Liver (tissue), 9 donors: ENCODE data around the gene LDB3. TPM values are rescaled to one million over a fixed set of nuclear protein-coding genes. Genes with fewer than 3 reads are reported as not detected.
A peak's percentile ranks its signal among the peaks of the same experiment; 100 is the strongest.

Experiments
- DNase-seq: peaks from one replicate; pipeline ENCODE4 v3.0.0-alpha.2; 2017; ENCODE audit warnings: low spot score
- H3K27ac ChIP-seq, 2 donors: one replicate each; pipeline ENCODE4 v1.7.0; 2013; ENCODE audit warnings: inconsistent platforms in 2 of 2, low read length in 2 of 2, control low read depth in 1 of 2, low read depth in 1 of 2, mild to moderate bottlenecking in 1 of 2
- H3K27me3 ChIP-seq, 4 donors: one replicate each; pipeline versions ENCODE4 v1.6.1 to v1.7.0; 2013; ENCODE audit warnings: low read length in 3 of 4, inconsistent platforms in 1 of 4, mild to moderate bottlenecking in 1 of 4, moderate library complexity in 1 of 4; ENCODE audit not compliant: control insufficient read depth in 4 of 4, insufficient read depth in 4 of 4
- H3K36me3 ChIP-seq, 4 donors: one replicate each; pipeline versions ENCODE4 v1.6.1 to v1.7.0; 2013; ENCODE audit warnings: low read length in 3 of 4, mild to moderate bottlenecking in 3 of 4, low read depth in 1 of 4, moderate library complexity in 1 of 4; ENCODE audit not compliant: control insufficient read depth in 4 of 4, insufficient read depth in 3 of 4
- H3K4me1 ChIP-seq, 4 donors: one replicate each; pipeline versions ENCODE4 v1.6.1 to v1.7.0; 2013; ENCODE audit warnings: low read length in 3 of 4, mild to moderate bottlenecking in 3 of 4, moderate library complexity in 1 of 4; ENCODE audit not compliant: control insufficient read depth in 4 of 4, insufficient read depth in 4 of 4
- H3K4me3 ChIP-seq, 3 donors: one replicate each; pipeline versions ENCODE4 v1.6.1 to v1.7.0; 2013; ENCODE audit warnings: low read length in 3 of 3, control low read depth in 1 of 3, low read depth in 1 of 3, mild to moderate bottlenecking in 1 of 3
- H3K9ac ChIP-seq, 2 donors: one replicate each; pipeline ENCODE4 v1.7.0; 2013; ENCODE audit warnings: low read length in 2 of 2, mild to moderate bottlenecking in 2 of 2, moderate library complexity in 2 of 2, control low read depth in 1 of 2, low read depth in 1 of 2
- H3K9me3 ChIP-seq, 4 donors: one replicate each; pipeline versions ENCODE4 v1.6.1 to v1.7.0; 2013; ENCODE audit warnings: low read length in 3 of 4; ENCODE audit not compliant: control insufficient read depth in 4 of 4
- ATF3 ChIP-seq: IDR thresholded peaks from 2 replicates; pipeline ENCODE4 v1.6.1; 2016; ENCODE audit warnings: antibody characterized with exemption
- CTCF ChIP-seq: fragments of 150-350 bp; IDR thresholded peaks from 2 replicates; pipeline ENCODE4 v1.5.1; 2017; ENCODE audit warnings: improper control_type of control experiment, low read depth, low read length; ENCODE audit not compliant: missing input control
- FOXA1 ChIP-seq: IDR thresholded peaks from 2 replicates; pipeline ENCODE4 v1.6.1; 2016; ENCODE audit warnings: antibody characterized with exemption
- FOXA2 ChIP-seq: IDR thresholded peaks from 2 replicates; pipeline ENCODE4 v1.6.1; 2016; ENCODE audit warnings: antibody characterized with exemption
- GABPA ChIP-seq, 2 donors: IDR thresholded peaks in 1 of 2; conservative IDR thresholded peaks in 1 of 2; 2 replicates each; pipeline ENCODE4 v1.6.1; 2016; ENCODE audit warnings: antibody characterized with exemption in 2 of 2, mild to moderate bottlenecking in 1 of 2, moderate library complexity in 1 of 2
- HNF4G ChIP-seq: IDR thresholded peaks from 2 replicates; pipeline ENCODE4 v1.6.1; 2016; ENCODE audit warnings: antibody characterized with exemption
- JUND ChIP-seq, 2 donors: IDR thresholded peaks; 2 replicates each; pipeline ENCODE4 v1.6.1; 2016; ENCODE audit warnings: antibody characterized with exemption in 2 of 2
- MAX ChIP-seq: IDR thresholded peaks from 2 replicates; pipeline ENCODE4 v1.6.1; 2016; ENCODE audit warnings: antibody characterized with exemption
- NR2F2 ChIP-seq: IDR thresholded peaks from 2 replicates; pipeline ENCODE4 v1.6.1; 2016; ENCODE audit warnings: antibody characterized with exemption
- RAD21 ChIP-seq, 2 donors: IDR thresholded peaks; 2 replicates each; pipeline ENCODE4 v1.6.1; 2016; ENCODE audit warnings: antibody characterized with exemption in 2 of 2, mild to moderate bottlenecking in 2 of 2
- RXRA ChIP-seq, 2 donors: IDR thresholded peaks; 2 replicates each; pipeline ENCODE4 v1.6.1; 2017 to 2018; ENCODE audit warnings: antibody characterized with exemption in 2 of 2, mild to moderate bottlenecking in 1 of 2
- ZBTB33 ChIP-seq: IDR thresholded peaks from 2 replicates; pipeline ENCODE4 v1.6.1; 2016; ENCODE audit warnings: antibody characterized with exemption
- WGBS: extraction: QIAGEN DNeasy Blood & Tissue Kit; methylation state at CpG from one replicate; pipeline ENCODE4 v1.1.7; 2013; 5-methylcytosine and 5-hydroxymethylcytosine counted together
- polyA plus RNA-seq, 2 donors: library from polyadenylated mRNA; stranded (reverse) in 1 of 2; unstranded in 1 of 2; fragments of 200-250 nt in 1 of 2; fragments of >200 nt in 1 of 2; fragmentation: Nextera tagmentation in 1 of 2; extraction: Ambion mirVana in 1 of 2; gene quantifications; one replicate each; pipeline versions ENCODE4 v1.2.1 to v1.2.3, GENCODE V29; 2013 to 2015
- total RNA-seq, 2 donors: library from RNA; depleted of rRNA; stranded (reverse); fragments of >200 nt; gene quantifications; one replicate each; pipeline ENCODE4 v1.2.3, GENCODE V29; 2014
- donor health status: healthy.
- donor health status: healthy.
- donor health status: healthy.
- donor health status: healthy.
- donor health status: healthy.

LDB3 gene
- total and polyA plus RNA-seq, 4 donors = 0.09 to 0.42 (median 0.15) TPM; not detected in 1

GRCh38 chr10:86648704-86649427, 19.4 kb upstream of the LDB3 start:
- DNase-seq = peak; percentile 28
- H3K9ac ChIP-seq = no peak overlapping the region
- 71% methylated on average over 9 of the region's 9 CpGs for WGBS

GRCh38 chr10:86649471-86650150, 18.7 kb upstream of the LDB3 start:
- 82% methylated on average over 17 of the region's 17 CpGs for WGBS
- no peak overlapping the region for H3K4me3 ChIP-seq
- TF ChIP-seq JUND (IDR thresholded peaks at IDR 0.05) (no peak), ATF3 (no peak), MAX (no peak), RAD21 (IDR thresholded peaks at IDR 0.05) (no peak), ZBTB33 (no peak), FOXA1 (no peak), FOXA2 (no peak), HNF4G (no peak)
- H3K9me3 ChIP-seq = no peaks in the 10 kb centered on the region
- no peaks in the 10 kb centered on the region for H3K27me3 ChIP-seq
- H3K36me3 ChIP-seq = no peaks in the 10 kb centered on the region
- peaks cover 0 to 3% (median 0%) of the 10 kb centered on the region in 4 donors for H3K4me1 ChIP-seq
- H3K9ac ChIP-seq = no peak overlapping the region
- no peak overlapping the region for H3K27ac ChIP-seq
- no peak for DNase-seq

More at GRCh38 chr10:86648704-86649427, 19.4 kb upstream of the LDB3 start:
- no peaks in the 10 kb centered on the region for H3K9me3 ChIP-seq
- TF ChIP-seq NR2F2 (no peak), CTCF (no peak), ZBTB33 (no peak), ATF3 (no peak), RXRA (IDR thresholded peaks at IDR 0.05) (no peak), GABPA (IDR thresholded peaks at IDR 0.05 in 1 of 2, conservative IDR thresholded peaks at IDR 0.05 in 1 of 2) (no peak), JUND (IDR thresholded peaks at IDR 0.05) (no peak)
- no peaks in the 10 kb centered on the region for H3K36me3 ChIP-seq
- peaks cover 0 to 3% (median 0%) of the 10 kb centered on the region in 4 donors for H3K4me1 ChIP-seq
- H3K27me3 ChIP-seq = no peaks in the 10 kb centered on the region
- no peak overlapping the region for H3K4me3 ChIP-seq
- no peak overlapping the region for H3K27ac ChIP-seq
